Stimulated activated CD4-positive, alpha-beta T cell treated with anti-CD3 and anti-CD28 coated beads, Interleukin-2, amount 100 ng/mL, for 48 hours (primary cell): Measurements from ENCODE around the gene CCNI2.

Experiments
- DNase-seq, 2 donors: peaks; one replicate each; pipeline ENCODE4 v3.0.0-alpha.2; 2020

The CCNI2 gene

GRCh38 chr5:132750471-132751230, 3.4 kb downstream of the CCNI2 start:
- no peak for DNase-seq

DNA sequence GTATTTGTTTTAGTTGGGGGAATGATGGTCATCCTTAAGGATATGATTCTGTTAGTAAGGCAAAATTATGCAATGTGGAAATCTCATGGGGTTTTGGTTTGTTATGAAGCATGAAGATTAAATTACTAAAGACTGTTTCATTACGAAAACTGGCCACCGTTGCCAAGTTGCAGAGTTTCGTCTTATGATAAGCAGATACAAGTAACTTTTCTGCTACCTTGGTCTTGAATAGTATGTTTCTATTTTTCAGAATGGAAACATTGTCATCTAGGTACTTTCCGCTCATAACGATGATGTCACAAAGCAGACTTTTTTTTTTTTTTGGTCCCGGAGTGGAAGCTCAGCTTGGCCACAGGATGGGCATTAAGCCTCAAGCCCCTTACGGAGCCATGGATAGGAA, 4.2 kb downstream of the CCNI2 start:
- no peak for DNase-seq

DNA sequence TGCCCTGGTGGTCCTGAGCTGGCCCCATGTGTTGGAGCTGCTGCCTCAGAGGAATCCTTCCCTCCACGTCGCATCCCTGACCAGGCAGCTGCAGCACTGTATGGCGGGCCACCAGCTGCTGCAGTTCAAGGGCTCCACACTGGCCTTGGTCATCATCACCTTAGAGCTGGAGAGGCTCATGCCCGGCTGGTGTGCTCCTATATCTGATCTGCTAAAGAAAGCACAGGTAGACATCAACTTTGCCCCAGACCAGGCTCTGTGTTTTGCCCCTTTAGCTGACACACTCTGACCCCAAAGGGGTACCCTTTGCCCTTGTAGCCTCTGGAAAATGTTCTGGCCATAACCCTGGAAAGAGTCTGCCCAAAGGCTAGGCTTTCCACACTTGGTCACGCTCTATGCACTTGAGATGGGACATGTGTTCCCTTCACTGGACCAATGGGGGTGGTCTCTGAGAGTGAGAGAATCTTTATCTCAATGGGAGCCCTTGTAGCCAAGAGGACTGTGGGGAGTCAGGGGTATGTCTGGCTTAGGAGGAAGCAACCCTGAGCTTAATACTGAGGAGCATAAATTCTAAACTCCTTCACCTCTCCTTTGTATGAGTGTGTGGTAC, 4.8 kb downstream of the CCNI2 start:
- DNase-seq: no peak

- no peak for DNase-seq
Measured at GRCh38 chr5:132752581-132753125, 5.4 kb downstream of the CCNI2 start.

DNA sequence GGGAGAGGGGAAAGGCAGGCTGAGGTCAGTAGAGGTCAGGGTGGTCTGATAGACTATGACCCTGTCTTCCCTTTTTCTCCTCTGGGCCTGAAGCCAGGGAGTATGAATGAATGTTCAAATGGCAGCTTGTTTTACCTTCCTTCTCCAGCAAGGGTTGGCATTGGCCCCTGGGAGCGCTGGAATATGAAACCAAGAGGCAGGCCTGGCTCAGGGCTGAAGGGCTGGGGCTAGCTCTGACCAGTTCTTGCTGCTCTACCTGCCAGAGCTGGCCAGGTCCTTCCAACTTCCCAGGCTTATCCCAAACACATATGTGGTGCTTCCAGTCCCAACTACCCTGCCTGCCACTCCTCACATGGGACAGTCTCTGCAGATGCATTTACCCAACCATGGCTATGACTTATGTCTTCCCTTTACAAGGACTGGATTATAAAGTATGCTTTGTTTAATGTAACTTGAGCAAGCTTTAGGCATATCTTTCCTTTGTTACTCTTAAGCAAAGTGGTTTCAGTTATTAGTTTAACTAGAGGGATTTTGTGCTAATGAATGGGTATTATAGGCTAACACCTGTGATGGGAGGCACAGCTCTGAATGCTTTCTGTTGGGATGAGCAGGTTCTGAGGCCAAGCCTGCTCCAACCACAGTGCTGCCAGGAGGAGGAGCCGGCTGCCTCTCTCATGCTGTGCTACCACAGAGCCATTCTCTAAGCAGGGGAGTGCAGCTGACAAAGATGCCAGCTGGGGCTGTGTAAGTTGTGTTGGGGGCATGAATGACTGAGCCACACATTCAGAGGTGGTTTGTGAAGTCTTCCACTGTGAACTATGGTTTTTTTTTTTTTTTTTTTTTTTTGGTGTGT, 6.1 kb downstream of the CCNI2 start:
- DNase-seq: no peak

DNA sequence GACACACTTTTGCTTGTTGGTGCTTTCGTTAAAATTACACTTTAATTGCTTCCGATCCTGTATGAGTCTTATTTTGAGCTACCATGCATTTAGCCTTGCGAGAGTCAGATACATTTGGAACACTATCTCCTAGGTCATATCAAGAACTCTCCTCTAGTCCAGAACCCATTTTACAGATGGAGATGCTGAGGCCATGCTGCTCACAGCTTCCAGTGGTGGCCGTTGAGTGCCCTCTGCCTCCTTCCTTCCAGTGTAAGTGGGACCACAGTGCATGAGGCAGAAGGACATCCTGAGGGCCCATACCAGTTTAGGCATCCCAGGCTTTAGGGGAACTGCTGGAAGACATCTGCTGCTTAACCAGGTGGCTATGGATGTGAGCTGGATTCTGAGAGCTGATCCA, 6.9 kb downstream of the CCNI2 start:
- no peak for DNase-seq

DNA sequence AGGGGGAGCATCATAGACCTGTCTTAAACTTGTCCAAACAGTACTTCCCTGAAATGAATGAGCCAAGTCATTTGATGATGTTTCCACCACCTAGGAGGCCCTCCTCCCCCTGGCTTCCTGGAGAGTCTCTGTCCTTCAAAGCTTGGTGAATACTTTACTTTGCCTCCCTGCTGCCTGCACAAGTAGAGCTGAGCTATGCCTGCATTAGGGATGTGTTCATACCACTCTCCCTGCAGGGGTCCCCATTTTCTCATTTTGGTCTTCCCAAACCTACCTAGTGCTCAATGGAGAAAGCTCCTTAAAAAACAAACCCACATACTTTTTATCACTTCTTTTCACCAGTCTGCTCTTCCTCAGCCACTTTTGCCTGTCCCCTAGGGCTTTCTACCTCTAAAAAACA, 7.7 kb downstream of the CCNI2 start:
- no peak for DNase-seq

- no peak for DNase-seq
Measured at GRCh38 chr5:132756542-132756941, 9.3 kb downstream of the CCNI2 start.

GRCh38 chr5:132758451-132758850, 11.2 kb downstream of the CCNI2 start:
- no peak for DNase-seq

DNA sequence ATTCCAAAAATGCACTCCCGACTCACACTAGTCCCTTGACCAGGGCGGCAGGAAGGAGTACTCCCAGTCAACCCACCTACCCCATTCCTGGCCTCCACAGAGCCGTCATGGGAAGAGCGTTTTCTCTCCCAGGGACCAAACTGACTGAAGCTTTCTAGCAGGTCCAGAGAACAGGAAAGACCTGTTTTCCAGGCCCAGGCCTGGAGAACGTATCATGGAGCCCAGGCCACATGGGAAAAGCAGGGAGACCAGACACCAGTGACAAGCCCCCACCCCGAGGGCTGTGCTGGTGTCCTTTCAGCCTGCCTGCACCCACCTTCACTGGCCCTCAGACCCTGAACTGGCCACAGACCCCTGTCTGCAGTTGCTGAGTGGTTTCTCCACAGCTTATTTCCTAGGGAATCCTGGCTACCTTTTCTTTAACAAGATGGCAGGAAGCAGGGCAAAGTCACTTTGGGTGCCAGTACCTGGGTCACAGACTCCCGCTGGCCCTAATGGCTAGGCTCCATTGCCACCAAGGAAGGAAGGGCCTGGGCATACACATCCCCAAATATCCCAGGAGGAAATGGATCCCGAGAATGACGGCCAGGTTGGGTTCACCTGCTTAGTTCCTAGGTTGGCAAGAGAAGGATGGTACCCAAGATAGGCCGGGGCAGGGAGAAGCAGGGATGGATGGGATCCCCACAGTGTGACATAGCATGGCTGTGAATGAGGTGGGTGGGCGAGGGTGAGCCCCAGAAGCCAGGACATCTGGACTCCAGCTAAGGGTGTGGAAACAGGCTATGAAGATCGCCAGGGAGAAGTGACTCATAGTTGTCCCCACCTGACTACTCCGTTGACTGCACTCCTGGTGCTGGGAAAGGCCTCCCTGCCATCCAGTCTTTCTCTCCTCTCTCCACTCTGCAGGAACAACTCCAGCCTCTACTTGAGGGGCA, 12.2 kb downstream of the CCNI2 start:
- DNase-seq: no peak

DNA sequence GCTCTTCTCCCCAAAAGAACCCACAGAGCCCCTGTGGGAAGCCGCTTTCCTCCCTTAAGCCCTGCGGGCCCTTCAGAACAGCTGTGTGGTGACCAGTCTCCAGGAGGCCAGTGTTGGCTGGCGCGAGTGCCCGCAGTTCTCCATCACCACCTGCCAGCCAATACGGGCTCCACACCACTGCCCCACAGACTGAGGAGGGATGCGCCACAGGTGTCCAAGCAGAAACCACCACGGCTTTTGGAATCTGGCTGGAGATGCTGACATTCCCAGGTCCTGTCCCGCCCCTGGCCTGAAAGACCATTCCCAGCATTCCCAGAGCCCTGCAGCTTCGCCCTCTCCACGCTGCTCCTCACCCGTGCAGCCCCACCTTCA, 12.8 kb downstream of the CCNI2 start:
- no peak for DNase-seq

DNA sequence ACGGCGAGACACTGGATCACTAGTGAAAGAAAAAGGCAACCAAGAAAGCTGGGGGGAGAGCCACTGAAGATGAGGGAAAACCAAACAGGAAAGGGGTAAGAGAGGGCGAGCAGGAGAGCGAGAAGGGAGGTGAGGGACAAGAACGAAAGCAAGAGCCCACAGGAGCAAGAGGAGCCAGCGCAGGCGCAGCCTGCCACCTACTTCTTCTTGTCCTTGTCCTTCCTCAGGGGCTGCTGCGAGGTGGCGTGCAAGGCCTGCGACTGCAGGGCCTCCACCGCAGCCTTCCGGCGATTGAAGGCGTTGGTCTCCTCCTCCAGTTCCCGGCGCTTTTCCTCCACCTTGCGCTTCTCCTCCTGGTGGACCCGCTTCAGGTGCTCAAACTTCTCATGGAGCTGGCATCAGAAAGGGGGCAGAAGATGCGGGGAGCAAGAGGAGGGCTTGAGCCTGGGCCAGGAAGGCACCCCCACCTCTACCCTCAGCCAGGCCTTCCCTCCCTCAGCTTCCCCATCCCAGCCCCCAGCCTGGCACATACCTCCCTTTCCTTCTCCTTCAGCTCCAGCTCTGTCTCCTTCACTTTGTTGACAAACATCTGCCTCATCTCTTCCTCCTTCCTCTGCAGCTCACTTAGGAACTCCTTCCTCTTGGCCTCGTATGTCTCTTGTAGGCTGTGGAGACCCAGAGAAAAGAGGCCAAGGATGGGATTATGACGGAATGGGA, 13.5 kb downstream of the CCNI2 start:
- no peak for DNase-seq

- DNase-seq: no peak
Measured at GRCh38 chr5:132761321-132762240, 14.4 kb downstream of the CCNI2 start.

- no peak for DNase-seq
Measured at GRCh38 chr5:132762246-132763000, 15.2 kb downstream of the CCNI2 start.

GRCh38 chr5:132763181-132764036, 16.2 kb downstream of the CCNI2 start:
- DNase-seq: no peak

GRCh38 chr5:132764051-132764450, 16.8 kb downstream of the CCNI2 start:
- DNase-seq: no peak

- no peak for DNase-seq
Measured at GRCh38 chr5:132764671-132765238, 17.5 kb downstream of the CCNI2 start.

DNA sequence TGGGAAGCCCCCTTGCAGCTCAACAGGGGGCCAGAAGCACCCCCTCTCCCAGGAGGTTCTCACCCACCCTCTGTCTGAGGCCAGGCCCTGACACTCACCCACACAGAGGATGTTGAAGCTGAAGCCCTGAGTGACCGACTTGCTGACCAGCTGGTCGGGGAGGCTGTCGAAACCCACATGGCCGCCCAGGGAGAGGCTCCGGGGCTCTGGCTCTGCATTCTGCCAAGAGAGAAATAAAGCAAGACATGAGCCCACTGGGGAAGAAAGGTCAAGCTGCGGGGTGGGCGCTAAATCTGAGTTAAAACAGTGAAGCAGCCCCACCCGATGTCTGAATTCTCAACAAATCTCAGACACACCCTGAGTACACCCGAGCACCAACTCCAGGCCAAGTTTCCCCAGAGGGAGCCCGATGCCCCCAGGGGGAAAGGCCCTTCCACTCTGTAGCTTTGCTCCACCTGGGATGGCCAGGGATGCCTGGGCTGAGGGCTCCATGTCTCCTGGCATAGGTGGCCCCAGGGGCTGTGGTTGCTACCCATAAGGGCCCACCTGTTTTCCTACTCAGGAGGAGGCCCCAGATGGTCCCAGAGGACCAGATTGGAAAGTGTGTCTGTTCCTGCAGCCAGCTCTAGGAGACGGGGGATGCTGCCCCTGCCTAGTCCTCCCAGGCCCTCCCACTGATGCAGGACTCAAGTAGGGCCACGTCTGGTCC, 18.2 kb downstream of the CCNI2 start:
- DNase-seq: no peak
